ENCODE data around the gene CABLES1. TPM values are rescaled to one million over a fixed set of nuclear protein-coding genes. Genes with fewer than 3 reads are reported as not detected.
A peak's percentile ranks its signal among the peaks of the same experiment; 100 is the strongest.

The CABLES1 gene
- total RNA-seq, 3 donors from 2014 or later = 8.1 to 13.0 (median 11.6) TPM

GRCh38 chr18:23129355-23130002 lies 5.8 kb upstream of the CABLES1 start:
- Histone ChIP-seq H3K9me3 (no peaks in the 10 kb centered on the region), H3K4me3 (no peak overlapping the region), H3K4me1 (ENCODE audit: low read depth) (peaks cover 7% of the 10 kb centered on the region), H3K36me3 (ENCODE audit: low read depth) (no peaks in the 10 kb centered on the region)
- intact Hi-C loops (cut with DNase I, micrococcal nuclease) = loop anchor here in 1 of 2 donors (10.0 kb wide), 1 partner anchor 245 kb away; no protein-coding TSS in a partner anchor
- ATAC-seq (peak; percentile 56), DNase-seq (no peak)
- TF ChIP-seq CTCF (IDR thresholded peaks at IDR 0.05) = no peak

- no peaks in the 10 kb centered on the region for H3K36me3 ChIP-seq (ENCODE audit: low read depth)
- no peak overlapping the region for H3K4me3 ChIP-seq
- intact Hi-C loops (cut with DNase I, micrococcal nuclease) = loop anchor here in 1 of 2 donors (10.0 kb wide), 1 partner anchor 243 kb away; no protein-coding TSS in a partner anchor
- peak; percentile 43 for TF ChIP-seq CTCF (IDR thresholded peaks at IDR 0.05)
- no peaks in the 10 kb centered on the region for H3K9me3 ChIP-seq
- ATAC-seq (peak; percentile 30), DNase-seq (peak in 1 of 3 donors; percentile 91)
- H3K4me1 ChIP-seq (ENCODE audit: low read depth) = peaks cover 15% of the 10 kb centered on the region
Measured at GRCh38 chr18:23131693-23132319, 3.5 kb upstream of the CABLES1 start.

- Histone ChIP-seq H3K36me3 (ENCODE audit: low read depth) (no peaks in the 10 kb centered on the region), H3K4me3 (no peak overlapping the region), H3K9me3 (no peaks in the 10 kb centered on the region), H3K4me1 (ENCODE audit: low read depth) (peaks cover 18% of the 10 kb centered on the region)
- ATAC-seq (peak; percentile 67), DNase-seq (peak; percentile 60 to 75 (median 71))
- intact Hi-C loops (cut with DNase I, micrococcal nuclease) = loop anchor here in 1 of 2 donors (10.0 kb wide), 1 partner anchor 241 kb away; no protein-coding TSS in a partner anchor
- TF ChIP-seq CTCF (IDR thresholded peaks at IDR 0.05) = no peak
Measured at GRCh38 chr18:23133860-23134779, 1.2 kb upstream of the CABLES1 start.

GRCh38 chr18:23135550-23136325 lies 453 bp downstream of the CABLES1 start:
- DNase-seq (peak in 2 of 3 donors; percentile 36 to 70), ATAC-seq (peak; percentile 60)
- Histone ChIP-seq H3K36me3 (ENCODE audit: low read depth) (no peaks in the 10 kb centered on the region), H3K9me3 (no peaks in the 10 kb centered on the region), H3K4me3 (peak overlapping the region; percentile 30), H3K4me1 (ENCODE audit: low read depth) (peaks cover 20% of the 10 kb centered on the region)
- no peak for TF ChIP-seq CTCF (IDR thresholded peaks at IDR 0.05)
- intact Hi-C loops (cut with DNase I, micrococcal nuclease) = loop anchor here (5.0 to 10.0 kb wide), 2 partner anchors 198 to 239 kb away; no protein-coding TSS in a partner anchor
